H9 (cell line): Measurements from ENCODE around the gene NKX6-2. TPM values are rescaled to one million over a fixed set of nuclear protein-coding genes. Genes with fewer than 3 reads are reported as not detected.

Source experiments
- DNase-seq: peaks from one replicate; pipeline ENCODE4 v3.0.0-alpha.2; 2017
- H2AFZ ChIP-seq: one replicate; pipeline ENCODE4 v1.6.1; 2013; ENCODE audit warnings: mild to moderate bottlenecking, low read length, control low read depth, moderate library complexity
- H2AK5ac ChIP-seq: 2 replicates; pipeline ENCODE4 v1.6.1; 2013; ENCODE audit warnings: low read length, control low read depth, mixed read lengths; ENCODE audit not compliant: insufficient read length
- H2BK120ac ChIP-seq: one replicate; pipeline ENCODE4 v1.6.1; 2013; ENCODE audit warnings: low read depth, mild to moderate bottlenecking, low read length, control low read depth, inconsistent platforms; ENCODE audit not compliant: poor library complexity, severe bottlenecking
- H2BK12ac ChIP-seq: 2 replicates; pipeline ENCODE4 v1.6.1; 2013; ENCODE audit warnings: low read length, control low read depth, mixed read lengths, low read depth; ENCODE audit not compliant: insufficient read length
- H2BK15ac ChIP-seq: 2 replicates; pipeline ENCODE4 v1.6.1; 2013; ENCODE audit warnings: low read depth, low read length, control low read depth
- H2BK20ac ChIP-seq: one replicate; pipeline ENCODE4 v1.6.1; 2013; ENCODE audit warnings: low read depth, mild to moderate bottlenecking, low read length, control low read depth, inconsistent platforms; ENCODE audit not compliant: poor library complexity, severe bottlenecking
- H2BK5ac ChIP-seq: 2 replicates; pipeline ENCODE4 v1.6.1; 2013; ENCODE audit warnings: low read length, control low read depth, mixed read lengths; ENCODE audit not compliant: insufficient read length
- H3K14ac ChIP-seq: 2 replicates; pipeline ENCODE4 v1.6.1; 2013; ENCODE audit warnings: low read length, control low read depth; ENCODE audit not compliant: insufficient read depth
- H3K18ac ChIP-seq: 2 replicates; pipeline ENCODE4 v1.6.1; 2013; ENCODE audit warnings: low read depth, mild to moderate bottlenecking, mixed read lengths, low read length, control low read depth; ENCODE audit not compliant: insufficient read length
- H3K23ac ChIP-seq: 2 replicates; pipeline ENCODE4 v1.6.1; 2013; ENCODE audit warnings: low read length, control low read depth, mixed read lengths, low read depth; ENCODE audit not compliant: insufficient read length
- H3K23me2 ChIP-seq: 2 replicates; pipeline ENCODE4 v1.6.1; 2013; ENCODE audit warnings: low read depth, mild to moderate bottlenecking, mixed read lengths, low read length, control low read depth; ENCODE audit not compliant: insufficient read length, poor library complexity, severe bottlenecking
- H3K27ac ChIP-seq: 2 replicates; pipeline ENCODE4 v1.5.1; 2013; ENCODE audit warnings: low read length, control low read depth, mixed read lengths, low read depth; ENCODE audit not compliant: insufficient read length
- H3K27me3 ChIP-seq: 2 replicates; pipeline ENCODE4 v1.6.1; 2013; ENCODE audit warnings: low read length, control low read depth, inconsistent platforms; ENCODE audit not compliant: insufficient read depth
- H3K4ac ChIP-seq: 2 replicates; pipeline ENCODE4 v1.6.1; 2013; ENCODE audit warnings: low read depth, mild to moderate bottlenecking, control low read depth, inconsistent platforms, low read length, moderate library complexity
- H3K4me1 ChIP-seq: 2 replicates; pipeline ENCODE4 v1.6.1; 2013; ENCODE audit warnings: low read length, control low read depth, inconsistent platforms; ENCODE audit not compliant: insufficient read depth
- H3K4me2 ChIP-seq: 2 replicates; pipeline ENCODE4 v1.6.1; 2013; ENCODE audit warnings: low read length, control low read depth, mixed read lengths; ENCODE audit not compliant: insufficient read length, insufficient read depth
- H3K56ac ChIP-seq: 2 replicates; pipeline ENCODE4 v1.6.1; 2013; ENCODE audit warnings: low read depth, mild to moderate bottlenecking, mixed read lengths, low read length, control low read depth; ENCODE audit not compliant: insufficient read length
- H3K79me1 ChIP-seq: 2 replicates; pipeline ENCODE4 v1.6.1; 2013; ENCODE audit warnings: low read depth, mild to moderate bottlenecking, moderate library complexity, low read length, control low read depth, inconsistent platforms; ENCODE audit not compliant: insufficient read depth, poor library complexity, severe bottlenecking
- H3K79me2 ChIP-seq: 2 replicates; pipeline ENCODE4 v1.6.1; 2013; ENCODE audit warnings: low read length, control low read depth, inconsistent platforms; ENCODE audit not compliant: insufficient read depth
- H3K9ac ChIP-seq: 2 replicates; pipeline ENCODE4 v1.6.1; 2013; ENCODE audit warnings: low read length, control low read depth, mixed read lengths; ENCODE audit not compliant: insufficient read length; ENCODE audit errors: extremely low read depth
- H3K9me3 ChIP-seq: one replicate; pipeline ENCODE4 v1.6.1; 2013; ENCODE audit warnings: low read depth, low read length, inconsistent platforms; ENCODE audit not compliant: control insufficient read depth
- H3T11ph ChIP-seq: one replicate; pipeline ENCODE4 v1.6.1; 2013; ENCODE audit warnings: mild to moderate bottlenecking, low read length, control low read depth, inconsistent platforms
- H4K20me1 ChIP-seq: one replicate; pipeline ENCODE4 v1.6.1; 2013; ENCODE audit not compliant: control insufficient read depth, insufficient read length, insufficient read depth
- H4K5ac ChIP-seq: 2 replicates; pipeline ENCODE4 v1.6.1; 2013; ENCODE audit warnings: low read depth, mild to moderate bottlenecking, mixed read lengths, low read length, control low read depth; ENCODE audit not compliant: insufficient read length
- H4K8ac ChIP-seq: replicated peaks from 2 replicates; pipeline ENCODE4 v1.6.1; 2013; ENCODE audit warnings: low read length, control low read depth, mixed read lengths, low read depth; ENCODE audit not compliant: insufficient read length
- H4K91ac ChIP-seq: 2 replicates; pipeline ENCODE4 v1.6.1; 2013; ENCODE audit warnings: low read depth, mild to moderate bottlenecking, moderate library complexity, mixed read lengths, low read length, control low read depth; ENCODE audit not compliant: insufficient read length
- H3K27ac Mint-ChIP-seq, 3 experiments: 2 replicates in 2 of 3; 3 replicates in 1 of 3; pipeline ENCODE4 v1.8.0; 2020 to 2021; ENCODE audit warnings: mixed read lengths in 3 of 3, mild to moderate bottlenecking in 1 of 3, moderate library complexity in 1 of 3
- H3K27me3 Mint-ChIP-seq: 2 replicates; pipeline ENCODE4 v1.8.0; 2021; ENCODE audit warnings: low read depth, mild to moderate bottlenecking, moderate library complexity, mixed read lengths
- H3K36me3 Mint-ChIP-seq, 3 experiments: 2 replicates in 2 of 3; 3 replicates in 1 of 3; pipeline ENCODE4 v1.8.0; 2020 to 2021; ENCODE audit warnings: low read depth in 3 of 3, mixed read lengths in 3 of 3; ENCODE audit not compliant: insufficient read depth in 1 of 3
- H3K4me1 Mint-ChIP-seq, 2 experiments: 2 replicates each; pipeline ENCODE4 v1.8.0; 2020; ENCODE audit warnings: mixed read lengths in 2 of 2
- H3K4me3 Mint-ChIP-seq, 2 experiments: 2 replicates in 1 of 2; 3 replicates in 1 of 2; pipeline ENCODE4 v1.8.0; 2020 to 2021; ENCODE audit warnings: mild to moderate bottlenecking in 2 of 2, mixed read lengths in 2 of 2, moderate library complexity in 1 of 2
- H3K9me3 Mint-ChIP-seq, 2 experiments: 2 replicates in 1 of 2; 3 replicates in 1 of 2; pipeline ENCODE4 v1.8.0; 2020; ENCODE audit warnings: mild to moderate bottlenecking in 2 of 2, mixed read lengths in 2 of 2, moderate library complexity in 1 of 2
- CTCF ChIP-seq: fragments of 200-600 bp; sonication (generic); conservative IDR thresholded peaks from 3 replicates; pipeline ENCODE4 v1.8.0; 2021; ENCODE audit warnings: antibody characterized with exemption, mild to moderate bottlenecking
- WGBS: extraction: QIAGEN DNeasy Blood & Tissue Kit; methylation state at CpG from one replicate; pipeline ENCODE4 v1.1.7; 2013; ENCODE audit warnings: missing lambda C conversion rate, low lambda C conversion rate, mixed read lengths; ENCODE audit not compliant: insufficient read length; ENCODE audit errors: extremely low coverage; 5-methylcytosine and 5-hydroxymethylcytosine counted together
- total RNA-seq: library from RNA; stranded (reverse); gene quantifications from 2 replicates; pipeline ENCODE4 v1.2.1, GENCODE V29; 2021

Gene NKX6-2
- total RNA-seq, 1 experiment from 2014 or later, result 0.13 TPM

GRCh38 chr10:132813001-132813401 is 27.1 kb upstream of the NKX6-2 start:
- no peak overlapping the region for H3K4me3 Mint-ChIP-seq
- Histone ChIP-seq H2BK120ac (no peak overlapping the region), H3K27me3 (no peaks in the 10 kb centered on the region), H2AK5ac (no peak overlapping the region), H3K14ac (no peak overlapping the region), H4K91ac (no peak overlapping the region), H4K8ac (no peak overlapping the region), H3K23me2 (no peaks in the 10 kb centered on the region), H2BK12ac (no peak overlapping the region), H3K9ac (no peak overlapping the region), H3K79me2 (no peaks in the 10 kb centered on the region), H2BK20ac (no peak overlapping the region), H3K4ac (no peak overlapping the region), H3K27ac (no peak overlapping the region), H2BK5ac (no peak overlapping the region), H3K56ac (no peak overlapping the region), H2BK15ac (no peak overlapping the region), H3T11ph (no peak overlapping the region), H2AFZ (no peak overlapping the region), H3K79me1 (no peaks in the 10 kb centered on the region), H3K4me1 (no peaks in the 10 kb centered on the region), H4K5ac (no peak overlapping the region), H3K9me3 (no peaks in the 10 kb centered on the region), H4K20me1 (no peaks in the 10 kb centered on the region), H3K4me2 (no peak overlapping the region), H3K23ac (no peak overlapping the region), H3K18ac (no peak overlapping the region)
- DNase-seq, result no peak
- peaks cover 2% of the 10 kb centered on the region for H3K27me3 Mint-ChIP-seq
- H3K36me3 Mint-ChIP-seq, result no peaks in the 10 kb centered on the region; a peak in 1 of 7 replicates
- TF ChIP-seq CTCF, result no peak
- no peaks in the 10 kb centered on the region; a peak in 2 of 5 replicates for H3K9me3 Mint-ChIP-seq
- H3K4me1 Mint-ChIP-seq, result 0 out of 4 replicates have a peak, but pooled peaks cover 0 to 5% of the 10 kb centered on the region in 2 experiments
- no CpG with 5 or more reads among the region's 10 CpGs for WGBS
- no peak overlapping the region for H3K27ac Mint-ChIP-seq
